Measurements from ENCODE around the gene CBLB.
A peak's percentile ranks its signal among the peaks of the same experiment; 100 is the strongest.

Gene CBLB

GRCh38 chr3:105868742-105869530 is at the start of gene CBLB:
Gene CBLB (minus strand): TSS chr3:105869012. CDS start chr3:105867577, 1,435 bp downstream.
- H3K9me3 Mint-ChIP-seq = no peaks in the 10 kb centered on the region
- peaks cover 37% of the 10 kb centered on the region for H3K4me1 Mint-ChIP-seq (ENCODE audit: low read depth)
- peak within 1 kb of the TSS; percentile 96 for H3K4me3 Mint-ChIP-seq
- H3K27me3 Mint-ChIP-seq (ENCODE audit: low read depth) = no peaks in the 10 kb centered on the region
- peak within 1 kb of the TSS; percentile 99 for H3K27ac Mint-ChIP-seq
- peaks cover 34% of the 10 kb centered on the region for H3K36me3 Mint-ChIP-seq (ENCODE audit: low read depth)

GRCh38 chr3:105916767-105917166 is 48.0 kb upstream of the CBLB start:
- no peak overlapping the region for H3K4me3 Mint-ChIP-seq
- peaks cover 58% of the 10 kb centered on the region for H3K9me3 Mint-ChIP-seq
- no peaks in the 10 kb centered on the region for H3K27me3 Mint-ChIP-seq (ENCODE audit: low read depth)
- peaks cover 39% of the 10 kb centered on the region for H3K36me3 Mint-ChIP-seq (ENCODE audit: low read depth)
- H3K4me1 Mint-ChIP-seq (ENCODE audit: low read depth) = peaks cover 22% of the 10 kb centered on the region
- no peak overlapping the region for H3K27ac Mint-ChIP-seq

- Mint-ChIP-seq H3K4me1 (ENCODE audit: low read depth) (peaks cover 18% of the 10 kb centered on the region), H3K9me3 (peaks cover 46% of the 10 kb centered on the region), H3K4me3 (no peak overlapping the region), H3K36me3 (ENCODE audit: low read depth) (peaks cover 32% of the 10 kb centered on the region), H3K27ac (no peak overlapping the region), H3K27me3 (ENCODE audit: low read depth) (no peaks in the 10 kb centered on the region)
These were observed 46.7 kb upstream of the CBLB start for GRCh38 chr3:105915524-105915923.

- peaks cover 33% of the 10 kb centered on the region for H3K9me3 Mint-ChIP-seq
- peaks cover 2% of the 10 kb centered on the region for H3K4me1 Mint-ChIP-seq (ENCODE audit: low read depth)
- H3K27ac Mint-ChIP-seq = no peak overlapping the region
- no peaks in the 10 kb centered on the region for H3K27me3 Mint-ChIP-seq (ENCODE audit: low read depth)
- no peak overlapping the region for H3K4me3 Mint-ChIP-seq
- peaks cover 22% of the 10 kb centered on the region for H3K36me3 Mint-ChIP-seq (ENCODE audit: low read depth)
These were observed 44.8 kb upstream of the CBLB start for GRCh38 chr3:105913616-105914015.

- Mint-ChIP-seq H3K27me3 (ENCODE audit: low read depth) (no peaks in the 10 kb centered on the region), H3K4me1 (ENCODE audit: low read depth) (peaks cover 1% of the 10 kb centered on the region), H3K36me3 (ENCODE audit: low read depth) (peaks cover 15% of the 10 kb centered on the region), H3K27ac (no peak overlapping the region), H3K4me3 (no peak overlapping the region), H3K9me3 (peaks cover 26% of the 10 kb centered on the region)
These were observed 44.1 kb upstream of the CBLB start for GRCh38 chr3:105912891-105913290.

GRCh38 chr3:105911496-105911895 is 42.7 kb upstream of the CBLB start:
- peaks cover 4% of the 10 kb centered on the region for H3K4me1 Mint-ChIP-seq (ENCODE audit: low read depth)
- no peak overlapping the region for H3K27ac Mint-ChIP-seq
- H3K36me3 Mint-ChIP-seq (ENCODE audit: low read depth) = peaks cover 12% of the 10 kb centered on the region
- no peaks in the 10 kb centered on the region for H3K27me3 Mint-ChIP-seq (ENCODE audit: low read depth)
- H3K4me3 Mint-ChIP-seq = no peak overlapping the region
- H3K9me3 Mint-ChIP-seq = peaks cover 22% of the 10 kb centered on the region

- Mint-ChIP-seq H3K36me3 (ENCODE audit: low read depth) (peaks cover 10% of the 10 kb centered on the region), H3K4me3 (no peak overlapping the region), H3K27ac (no peak overlapping the region), H3K27me3 (ENCODE audit: low read depth) (no peaks in the 10 kb centered on the region), H3K4me1 (ENCODE audit: low read depth) (peaks cover 4% of the 10 kb centered on the region), H3K9me3 (peaks cover 17% of the 10 kb centered on the region)
These were observed 39.0 kb upstream of the CBLB start for GRCh38 chr3:105907777-105908176.

GRCh38 chr3:105906836-105907235 is 38.0 kb upstream of the CBLB start:
- peaks cover 4% of the 10 kb centered on the region for H3K4me1 Mint-ChIP-seq (ENCODE audit: low read depth)
- no peak overlapping the region for H3K4me3 Mint-ChIP-seq
- no peaks in the 10 kb centered on the region for H3K27me3 Mint-ChIP-seq (ENCODE audit: low read depth)
- H3K27ac Mint-ChIP-seq = no peak overlapping the region
- H3K36me3 Mint-ChIP-seq (ENCODE audit: low read depth) = peaks cover 10% of the 10 kb centered on the region
- peaks cover 22% of the 10 kb centered on the region for H3K9me3 Mint-ChIP-seq

GRCh38 chr3:105906345-105906744 is 37.5 kb upstream of the CBLB start:
- peaks cover 10% of the 10 kb centered on the region for H3K36me3 Mint-ChIP-seq (ENCODE audit: low read depth)
- no peak overlapping the region for H3K4me3 Mint-ChIP-seq
- no peaks in the 10 kb centered on the region for H3K27me3 Mint-ChIP-seq (ENCODE audit: low read depth)
- H3K4me1 Mint-ChIP-seq (ENCODE audit: low read depth) = peaks cover 4% of the 10 kb centered on the region
- H3K27ac Mint-ChIP-seq = no peak overlapping the region
- H3K9me3 Mint-ChIP-seq = peaks cover 23% of the 10 kb centered on the region

- H3K4me3 Mint-ChIP-seq = no peak overlapping the region
- H3K27me3 Mint-ChIP-seq (ENCODE audit: low read depth) = no peaks in the 10 kb centered on the region
- H3K27ac Mint-ChIP-seq = no peak overlapping the region
- H3K36me3 Mint-ChIP-seq (ENCODE audit: low read depth) = peaks cover 10% of the 10 kb centered on the region
- H3K9me3 Mint-ChIP-seq = peaks cover 23% of the 10 kb centered on the region
- peaks cover 4% of the 10 kb centered on the region for H3K4me1 Mint-ChIP-seq (ENCODE audit: low read depth)
These were observed 36.5 kb upstream of the CBLB start for GRCh38 chr3:105905328-105905727.

GRCh38 chr3:105904678-105905284 is 36.0 kb upstream of the CBLB start:
- H3K27me3 Mint-ChIP-seq (ENCODE audit: low read depth) = no peaks in the 10 kb centered on the region
- no peak overlapping the region for H3K27ac Mint-ChIP-seq

GRCh38 chr3:105904251-105904650 is 35.4 kb upstream of the CBLB start:
- Mint-ChIP-seq H3K4me3 (no peak overlapping the region), H3K9me3 (peaks cover 18% of the 10 kb centered on the region), H3K4me1 (ENCODE audit: low read depth) (peaks cover 4% of the 10 kb centered on the region), H3K27ac (no peak overlapping the region), H3K27me3 (ENCODE audit: low read depth) (no peaks in the 10 kb centered on the region), H3K36me3 (ENCODE audit: low read depth) (peaks cover 4% of the 10 kb centered on the region)

More at GRCh38 chr3:105904678-105905284, 36.0 kb upstream of the CBLB start:
- Mint-ChIP-seq H3K4me1 (ENCODE audit: low read depth) (peaks cover 4% of the 10 kb centered on the region), H3K36me3 (ENCODE audit: low read depth) (peaks cover 10% of the 10 kb centered on the region), H3K4me3 (no peak overlapping the region), H3K9me3 (peaks cover 23% of the 10 kb centered on the region)

- Mint-ChIP-seq H3K9me3 (peaks cover 13% of the 10 kb centered on the region), H3K36me3 (ENCODE audit: low read depth) (peaks cover 3% of the 10 kb centered on the region), H3K4me3 (no peak overlapping the region), H3K27me3 (ENCODE audit: low read depth) (no peaks in the 10 kb centered on the region), H3K4me1 (ENCODE audit: low read depth) (no peaks in the 10 kb centered on the region), H3K27ac (no peak overlapping the region)
These were observed 30.7 kb upstream of the CBLB start for GRCh38 chr3:105899516-105899915.

GRCh38 chr3:105891101-105891500 is 22.3 kb upstream of the CBLB start:
- peak overlapping the region; percentile 38 for H3K27ac Mint-ChIP-seq
- no peak overlapping the region for H3K4me3 Mint-ChIP-seq
- no peaks in the 10 kb centered on the region for H3K9me3 Mint-ChIP-seq
- peaks cover 11% of the 10 kb centered on the region for H3K4me1 Mint-ChIP-seq (ENCODE audit: low read depth)
- no peaks in the 10 kb centered on the region for H3K27me3 Mint-ChIP-seq (ENCODE audit: low read depth)
- H3K36me3 Mint-ChIP-seq (ENCODE audit: low read depth) = peaks cover 2% of the 10 kb centered on the region

Data from T-helper 1 cell treated with Interleukin-12 subunit alpha and Interleukin-12 subunit beta and Interleukin-4 antibody, amounts not matched to agents 30 μg/mL and 1 μg/mL, for 36 hours (primary cell).